ENCODE measurements around the gene AWAT1.
"Not testable (repeated sequence)": the region's sequence is repeated elsewhere in the genome, so short reads cannot be mapped to it uniquely, and the experiment has no call there.

Gene AWAT1

GRCh38 chrX:70234355-70234754 lies at the start of gene AWAT1:
TSS of gene AWAT1 (plus strand) at chrX:70234655. CDS start at chrX:70234696, 41 bp downstream.
- DNase-seq (ENCODE audit: low read depth in 1 of 2, low spot score in 1 of 2), result no peak

- DNase-seq (ENCODE audit: low read depth in 1 of 2, low spot score in 1 of 2), result no peak
Observed at GRCh38 chrX:70190225-70190624, 44.2 kb upstream of the AWAT1 start.

GRCh38 chrX:70196961-70197720 lies 37.3 kb upstream of the AWAT1 start:
- peak; percentile 12 to 27 for DNase-seq (ENCODE audit: low read depth in 1 of 2, low spot score in 1 of 2)

GRCh38 chrX:70201732-70202131 lies 32.7 kb upstream of the AWAT1 start:
- no peak for DNase-seq (ENCODE audit: low read depth in 1 of 2, low spot score in 1 of 2)

GRCh38 chrX:70208479-70208878 lies 26.0 kb upstream of the AWAT1 start:
- DNase-seq (ENCODE audit: low read depth in 1 of 2, low spot score in 1 of 2), result no peak

GRCh38 chrX:70209570-70209969 lies 24.9 kb upstream of the AWAT1 start:
- not testable (repeated sequence) for DNase-seq (ENCODE audit: low read depth in 1 of 2, low spot score in 1 of 2)

GRCh38 chrX:70219938-70220764 lies 14.3 kb upstream of the AWAT1 start:
- no peak for DNase-seq (ENCODE audit: low read depth in 1 of 2, low spot score in 1 of 2)

- no peak for DNase-seq (ENCODE audit: low read depth in 1 of 2, low spot score in 1 of 2)
Observed at GRCh38 chrX:70226048-70226447, 8.4 kb upstream of the AWAT1 start.

- no peak for DNase-seq (ENCODE audit: low read depth in 1 of 2, low spot score in 1 of 2)
Observed at GRCh38 chrX:70226687-70227086, 7.8 kb upstream of the AWAT1 start.

GRCh38 chrX:70231666-70232065 lies 2.8 kb upstream of the AWAT1 start:
- no peak for DNase-seq (ENCODE audit: low read depth in 1 of 2, low spot score in 1 of 2)

- no peak for DNase-seq (ENCODE audit: low read depth in 1 of 2, low spot score in 1 of 2)
Observed at GRCh38 chrX:70240751-70241150, 6.3 kb downstream of the AWAT1 start.

- DNase-seq (ENCODE audit: low read depth in 1 of 2, low spot score in 1 of 2), result no peak
Observed at GRCh38 chrX:70241501-70241900, 7.0 kb downstream of the AWAT1 start.

- DNase-seq (ENCODE audit: low read depth in 1 of 2, low spot score in 1 of 2), result not testable (repeated sequence)
Observed at GRCh38 chrX:70243601-70244000, 9.1 kb downstream of the AWAT1 start.

GRCh38 chrX:70244881-70245280 lies 10.4 kb downstream of the AWAT1 start:
- no peak for DNase-seq (ENCODE audit: low read depth in 1 of 2, low spot score in 1 of 2)

- DNase-seq (ENCODE audit: low read depth in 1 of 2, low spot score in 1 of 2), result no peak
Observed at GRCh38 chrX:70247252-70247651, 12.8 kb downstream of the AWAT1 start.

GRCh38 chrX:70252491-70252890 lies 18.0 kb downstream of the AWAT1 start:
- DNase-seq (ENCODE audit: low read depth in 1 of 2, low spot score in 1 of 2), result no peak

GRCh38 chrX:70253377-70254062 lies 19.1 kb downstream of the AWAT1 start:
- no peak for DNase-seq (ENCODE audit: low read depth in 1 of 2, low spot score in 1 of 2)

- DNase-seq (ENCODE audit: low read depth in 1 of 2, low spot score in 1 of 2), result no peak
Observed at GRCh38 chrX:70254063-70254400, 19.6 kb downstream of the AWAT1 start.

- no peak for DNase-seq (ENCODE audit: low read depth in 1 of 2, low spot score in 1 of 2)
Observed at GRCh38 chrX:70254909-70255308, 20.5 kb downstream of the AWAT1 start.

GRCh38 chrX:70255452-70255851 lies 21.0 kb downstream of the AWAT1 start:
- no peak for DNase-seq (ENCODE audit: low read depth in 1 of 2, low spot score in 1 of 2)

- DNase-seq (ENCODE audit: low read depth in 1 of 2, low spot score in 1 of 2), result no peak
Observed at GRCh38 chrX:70257423-70258288, 23.2 kb downstream of the AWAT1 start.

Measured in activated T-helper 1 cell treated with anti-CD3 and anti-CD28 coated beads, Interleukin-2, amount 50 U/mL, for 16 hours (primary cell).